ENCODE results near the gene CSMD2.

Gene CSMD2

DNA sequence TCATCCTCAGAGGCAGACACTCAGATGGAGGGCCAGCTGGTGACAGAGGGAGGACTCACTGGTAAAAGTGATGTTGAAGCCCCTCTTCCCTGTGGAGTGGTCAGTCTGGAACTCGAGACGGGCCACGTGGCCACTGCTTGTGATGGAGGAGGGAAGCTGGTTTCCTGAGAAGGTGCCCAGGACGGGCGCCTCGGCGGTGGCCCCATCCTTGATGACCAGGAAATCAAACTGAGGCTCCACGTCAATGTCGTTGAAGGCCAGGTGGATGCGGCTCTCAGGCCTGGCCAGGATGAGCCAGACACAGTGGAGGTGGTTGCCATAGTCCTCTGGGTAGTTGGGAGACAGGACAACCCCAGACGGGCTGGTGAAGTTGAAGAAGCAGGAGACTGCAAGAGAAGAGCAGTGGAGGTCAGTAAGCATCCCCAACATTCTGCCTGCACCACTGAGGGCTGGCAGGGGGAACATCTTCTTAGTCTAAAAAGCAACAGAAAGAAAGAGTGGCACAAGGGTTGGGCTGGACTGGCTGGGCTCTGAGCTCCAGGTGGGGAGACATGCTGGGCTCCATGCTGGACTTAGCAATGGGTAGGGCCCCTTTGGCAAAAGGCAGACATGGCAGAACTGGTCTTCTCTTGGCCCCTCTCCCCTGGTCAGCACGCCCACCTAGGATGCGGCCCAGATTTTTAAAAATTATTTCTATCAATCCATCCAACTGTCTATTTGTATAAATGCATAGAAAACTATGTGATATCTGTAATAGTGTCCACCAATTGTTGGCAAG lies 421.6 kb downstream of the CSMD2 start:
- H3K9ac ChIP-seq (ENCODE audit: low read depth, low read length): no peak overlapping the region
- no peak overlapping the region for H3K27ac ChIP-seq (ENCODE audit: low read depth, low read length)
- peaks cover 10% of the 10 kb centered on the region for H3K36me3 ChIP-seq (ENCODE audit: insufficient read depth, low read length)
- H3K27me3 ChIP-seq (ENCODE audit: insufficient read depth, low read length): no peaks in the 10 kb centered on the region
- no peak overlapping the region for H3K4me3 ChIP-seq (ENCODE audit: low read length)
- 95% methylated on average over 13 of the region's 13 CpGs for whole genome bisulfite sequencing
- no peaks in the 10 kb centered on the region for H3K9me3 ChIP-seq (ENCODE audit: insufficient read depth, low read depth, low read length)
- H3K4me1 ChIP-seq (ENCODE audit: insufficient read depth, low read length): no peaks in the 10 kb centered on the region

DNA sequence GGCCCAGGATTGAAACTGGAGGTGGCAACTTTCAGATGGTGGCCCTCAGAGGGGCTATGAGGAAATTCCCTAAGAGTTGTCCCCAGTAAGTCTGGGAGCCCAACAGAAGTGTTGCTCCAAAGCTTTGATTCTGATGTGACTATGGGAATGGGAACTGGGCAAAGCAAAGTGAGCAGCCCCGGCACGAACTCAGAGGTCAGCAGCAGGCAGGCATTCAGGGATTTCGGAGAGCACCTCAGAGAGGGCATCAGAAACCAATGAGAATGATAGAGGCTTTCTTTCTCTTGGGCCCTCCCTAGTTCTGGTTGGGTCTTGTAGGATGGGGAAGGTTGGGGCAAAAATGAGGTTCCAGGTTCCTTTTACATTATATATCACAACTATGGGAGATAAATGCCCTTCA lies 422.4 kb downstream of the CSMD2 start:
- Histone ChIP-seq H3K9me3 (ENCODE audit: insufficient read depth, low read depth, low read length) (no peaks in the 10 kb centered on the region), H3K4me3 (ENCODE audit: low read length) (no peak overlapping the region), H3K27ac (ENCODE audit: low read depth, low read length) (no peak overlapping the region), H3K4me1 (ENCODE audit: insufficient read depth, low read length) (no peaks in the 10 kb centered on the region), H3K27me3 (ENCODE audit: insufficient read depth, low read length) (no peaks in the 10 kb centered on the region), H3K9ac (ENCODE audit: low read depth, low read length) (no peak overlapping the region), H3K36me3 (ENCODE audit: insufficient read depth, low read length) (peaks cover 10% of the 10 kb centered on the region)
- 97% methylated on average over 3 of the region's 3 CpGs for WGBS

DNA sequence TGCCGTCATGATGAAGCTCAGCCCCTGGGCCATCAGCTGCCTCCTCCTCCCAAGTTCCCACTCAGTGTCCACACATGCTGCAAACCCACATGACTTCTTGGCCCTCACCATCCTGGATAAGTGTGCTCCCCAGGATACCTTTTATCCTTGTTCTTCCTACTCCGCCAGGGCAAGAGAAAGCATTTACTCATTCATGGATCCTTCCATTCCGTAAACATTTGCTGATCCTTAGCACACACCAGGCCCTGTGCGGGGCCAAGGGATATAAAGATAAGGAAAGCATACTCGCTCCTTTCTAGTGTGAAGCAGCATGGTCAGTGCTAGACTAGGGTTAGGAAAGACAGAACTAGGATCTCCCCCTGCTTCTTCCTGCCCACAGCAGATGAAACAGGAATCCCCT lies 423.3 kb downstream of the CSMD2 start:
- Histone ChIP-seq H3K4me3 (ENCODE audit: low read length) (no peak overlapping the region), H3K9ac (ENCODE audit: low read depth, low read length) (no peak overlapping the region), H3K36me3 (ENCODE audit: insufficient read depth, low read length) (peaks cover 10% of the 10 kb centered on the region), H3K27me3 (ENCODE audit: insufficient read depth, low read length) (no peaks in the 10 kb centered on the region), H3K9me3 (ENCODE audit: insufficient read depth, low read depth, low read length) (no peaks in the 10 kb centered on the region), H3K27ac (ENCODE audit: low read depth, low read length) (no peak overlapping the region), H3K4me1 (ENCODE audit: insufficient read depth, low read length) (no peaks in the 10 kb centered on the region)
- WGBS: 83% methylated on average over 5 of the region's 5 CpGs

- Histone ChIP-seq H3K4me3 (ENCODE audit: low read length) (no peak overlapping the region), H3K27me3 (ENCODE audit: insufficient read depth, low read length) (no peaks in the 10 kb centered on the region), H3K36me3 (ENCODE audit: insufficient read depth, low read length) (peaks cover 10% of the 10 kb centered on the region), H3K4me1 (ENCODE audit: insufficient read depth, low read length) (no peaks in the 10 kb centered on the region), H3K27ac (ENCODE audit: low read depth, low read length) (no peak overlapping the region), H3K9me3 (ENCODE audit: insufficient read depth, low read depth, low read length) (no peaks in the 10 kb centered on the region), H3K9ac (ENCODE audit: low read depth, low read length) (no peak overlapping the region)
- WGBS: 92% methylated on average over 8 of the region's 8 CpGs
These were observed 424.8 kb downstream of the CSMD2 start for GRCh38 chr1:33740040-33740744.

DNA sequence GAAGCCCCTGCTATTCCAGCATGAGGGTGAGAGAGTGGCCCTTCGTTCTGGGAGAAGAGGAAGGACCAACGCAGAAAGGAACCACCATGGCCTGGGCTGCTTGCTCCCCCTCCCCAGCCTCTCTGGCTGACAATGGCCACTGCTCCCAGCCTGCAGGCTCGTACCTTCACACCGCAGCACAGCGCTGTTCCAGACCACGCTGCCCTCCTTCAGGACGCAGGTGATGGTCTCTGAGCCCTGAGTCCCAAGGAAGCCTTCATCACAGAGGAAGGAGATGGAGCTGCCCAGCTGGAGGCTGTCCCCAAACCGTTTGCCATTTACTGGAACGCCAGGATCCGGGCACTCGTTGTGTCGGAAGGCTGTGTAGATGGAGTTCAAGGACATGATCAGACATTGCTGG lies 426.1 kb downstream of the CSMD2 start:
- WGBS: 96% methylated on average over 12 of the region's 12 CpGs
- H3K27me3 ChIP-seq (ENCODE audit: insufficient read depth, low read length): no peaks in the 10 kb centered on the region
- peaks cover 13% of the 10 kb centered on the region for H3K36me3 ChIP-seq (ENCODE audit: insufficient read depth, low read length)
- no peak overlapping the region for H3K27ac ChIP-seq (ENCODE audit: low read depth, low read length)
- no peaks in the 10 kb centered on the region for H3K9me3 ChIP-seq (ENCODE audit: insufficient read depth, low read depth, low read length)
- no peak overlapping the region for H3K9ac ChIP-seq (ENCODE audit: low read depth, low read length)
- H3K4me3 ChIP-seq (ENCODE audit: low read length): no peak overlapping the region
- H3K4me1 ChIP-seq (ENCODE audit: insufficient read depth, low read length): no peaks in the 10 kb centered on the region

GRCh38 chr1:33738536-33738935 lies 426.5 kb downstream of the CSMD2 start:
- peaks cover 16% of the 10 kb centered on the region for H3K36me3 ChIP-seq (ENCODE audit: insufficient read depth, low read length)
- no peaks in the 10 kb centered on the region for H3K4me1 ChIP-seq (ENCODE audit: insufficient read depth, low read length)
- no peaks in the 10 kb centered on the region for H3K9me3 ChIP-seq (ENCODE audit: insufficient read depth, low read depth, low read length)
- H3K4me3 ChIP-seq (ENCODE audit: low read length): no peak overlapping the region
- H3K27ac ChIP-seq (ENCODE audit: low read depth, low read length): no peak overlapping the region
- 95% methylated on average over 9 of the region's 9 CpGs for WGBS
- H3K9ac ChIP-seq (ENCODE audit: low read depth, low read length): no peak overlapping the region
- no peaks in the 10 kb centered on the region for H3K27me3 ChIP-seq (ENCODE audit: insufficient read depth, low read length)

DNA sequence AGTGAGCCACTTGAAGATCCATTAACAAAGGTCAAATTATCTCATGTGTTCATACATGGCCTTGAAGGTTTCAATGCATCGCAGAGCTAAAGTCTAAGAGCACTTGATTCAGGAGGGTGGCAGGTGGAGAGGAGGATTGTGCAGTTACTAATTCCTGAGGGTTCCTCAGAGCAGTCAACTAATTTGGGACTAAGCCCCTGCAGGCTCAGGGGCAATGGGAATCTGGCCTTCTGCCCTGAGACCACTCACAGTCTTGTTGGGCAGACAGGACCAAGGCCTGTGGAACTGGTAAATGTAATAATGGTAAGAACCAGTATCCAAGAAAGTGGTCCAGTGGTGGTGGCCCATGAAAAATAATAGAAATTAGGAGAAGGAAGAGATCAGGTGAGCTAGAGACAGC lies 428.5 kb downstream of the CSMD2 start:
- no peaks in the 10 kb centered on the region for H3K27me3 ChIP-seq (ENCODE audit: insufficient read depth, low read length)
- no peak overlapping the region for H3K27ac ChIP-seq (ENCODE audit: low read depth, low read length)
- no peaks in the 10 kb centered on the region for H3K9me3 ChIP-seq (ENCODE audit: insufficient read depth, low read depth, low read length)
- 94% methylated on average over 1 of the region's 1 CpG for WGBS
- H3K4me1 ChIP-seq (ENCODE audit: insufficient read depth, low read length): no peaks in the 10 kb centered on the region
- no peak overlapping the region for H3K9ac ChIP-seq (ENCODE audit: low read depth, low read length)
- H3K4me3 ChIP-seq (ENCODE audit: low read length): no peak overlapping the region
- peaks cover 6% of the 10 kb centered on the region for H3K36me3 ChIP-seq (ENCODE audit: insufficient read depth, low read length)

GRCh38 chr1:33735624-33736023 lies 429.4 kb downstream of the CSMD2 start:
- H3K9ac ChIP-seq (ENCODE audit: low read depth, low read length): no peak overlapping the region
- WGBS: 88% methylated on average over 3 of the region's 3 CpGs
- no peaks in the 10 kb centered on the region for H3K27me3 ChIP-seq (ENCODE audit: insufficient read depth, low read length)
- peaks cover 6% of the 10 kb centered on the region for H3K36me3 ChIP-seq (ENCODE audit: insufficient read depth, low read length)
- no peaks in the 10 kb centered on the region for H3K9me3 ChIP-seq (ENCODE audit: insufficient read depth, low read depth, low read length)
- no peaks in the 10 kb centered on the region for H3K4me1 ChIP-seq (ENCODE audit: insufficient read depth, low read length)
- no peak overlapping the region for H3K27ac ChIP-seq (ENCODE audit: low read depth, low read length)
- H3K4me3 ChIP-seq (ENCODE audit: low read length): no peak overlapping the region

- Histone ChIP-seq H3K27ac (ENCODE audit: low read depth, low read length) (no peak overlapping the region), H3K27me3 (ENCODE audit: insufficient read depth, low read length) (no peaks in the 10 kb centered on the region), H3K4me3 (ENCODE audit: low read length) (no peak overlapping the region), H3K36me3 (ENCODE audit: insufficient read depth, low read length) (peaks cover 18% of the 10 kb centered on the region; the same call in 1 of the 2 replicates), H3K9ac (ENCODE audit: low read depth, low read length) (no peak overlapping the region), H3K4me1 (ENCODE audit: insufficient read depth, low read length) (no peaks in the 10 kb centered on the region), H3K9me3 (ENCODE audit: insufficient read depth, low read depth, low read length) (no peaks in the 10 kb centered on the region)
- WGBS: 88% methylated on average over 3 of the region's 3 CpGs
These were observed 437.7 kb downstream of the CSMD2 start for GRCh38 chr1:33727310-33727709.

DNA sequence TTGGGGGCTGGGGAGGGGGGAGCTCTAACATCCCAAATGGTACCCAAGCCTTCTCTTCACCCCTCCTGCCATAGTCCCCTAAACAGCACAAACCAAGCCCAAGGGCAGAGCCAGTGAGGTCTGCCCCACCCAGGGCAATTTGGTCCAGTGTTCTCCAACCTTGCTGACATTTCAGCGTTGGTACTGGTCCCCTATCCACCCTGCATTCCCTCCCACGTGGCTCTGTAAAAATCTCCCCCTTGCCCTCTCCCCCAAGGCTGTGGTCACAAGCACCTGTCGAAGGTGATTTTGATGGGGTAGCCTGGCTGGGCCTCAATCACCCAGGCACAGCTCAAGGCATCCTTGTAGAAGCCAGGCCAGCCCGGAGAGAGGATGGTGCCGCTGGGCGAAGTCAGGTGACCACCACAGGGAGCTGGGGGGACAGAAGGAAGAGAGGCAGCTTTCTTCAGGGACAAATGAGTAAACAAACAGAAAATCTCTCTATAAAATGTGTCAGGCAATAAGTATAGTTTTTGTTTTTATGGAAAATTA lies 438.7 kb downstream of the CSMD2 start:
- H3K4me3 ChIP-seq (ENCODE audit: low read length): no peak overlapping the region
- H3K36me3 ChIP-seq (ENCODE audit: insufficient read depth, low read length): peaks cover 18% of the 10 kb centered on the region; the same call in 1 of the 2 replicates
- WGBS: 94% methylated on average over 6 of the region's 6 CpGs
- H3K9me3 ChIP-seq (ENCODE audit: insufficient read depth, low read depth, low read length): no peaks in the 10 kb centered on the region
- no peaks in the 10 kb centered on the region for H3K4me1 ChIP-seq (ENCODE audit: insufficient read depth, low read length)
- H3K9ac ChIP-seq (ENCODE audit: low read depth, low read length): no peak overlapping the region
- H3K27me3 ChIP-seq (ENCODE audit: insufficient read depth, low read length): no peaks in the 10 kb centered on the region
- no peak overlapping the region for H3K27ac ChIP-seq (ENCODE audit: low read depth, low read length)

GRCh38 chr1:33725556-33726160 lies 439.4 kb downstream of the CSMD2 start:
- Histone ChIP-seq H3K27me3 (ENCODE audit: insufficient read depth, low read length) (no peaks in the 10 kb centered on the region), H3K4me3 (ENCODE audit: low read length) (no peak overlapping the region)

More at GRCh38 chr1:33725556-33726160, 439.4 kb downstream of the CSMD2 start:
- WGBS: 98% methylated on average over 4 of the region's 4 CpGs
- Histone ChIP-seq H3K27ac (ENCODE audit: low read depth, low read length) (no peak overlapping the region), H3K36me3 (ENCODE audit: insufficient read depth, low read length) (peaks cover 18% of the 10 kb centered on the region; the same call in 1 of the 2 replicates), H3K4me1 (ENCODE audit: insufficient read depth, low read length) (no peaks in the 10 kb centered on the region), H3K9me3 (ENCODE audit: insufficient read depth, low read depth, low read length) (no peaks in the 10 kb centered on the region), H3K9ac (ENCODE audit: low read depth, low read length) (no peak overlapping the region)

Measured in HUES64 (cell line).